Measurements from ENCODE around the gene DNAI1. TPM values are rescaled to one million over a fixed set of nuclear protein-coding genes. Genes with fewer than 3 reads are reported as not detected.

Gene DNAI1
- total RNA-seq, 1 experiment from 2014 or later: not detected

GRCh38 chr9:34519321-34520020 lies 60.9 kb downstream of the DNAI1 start:
- H3K9me3 ChIP-seq (ENCODE audit: low read length): no peaks in the 10 kb centered on the region
- 0 out of 2 replicates have a peak, but pooled peaks have one; percentile 15 for TF ChIP-seq CTCF (conservative IDR thresholded peaks at IDR 0.05; ENCODE audit: low read depth, low read length)
- TF ChIP-seq EZH2phosphoT487 (IDR thresholded peaks at IDR 0.05; ENCODE audit: borderline replicate concordance, low read length): no peak
- no peak overlapping the region for H3K4me2 ChIP-seq (ENCODE audit: low read length)
- peaks cover 3% of the 10 kb centered on the region; the same call in 1 of the 2 replicates for H3K4me1 ChIP-seq (ENCODE audit: insufficient read depth, low read length)
- no peak overlapping the region for H3K27ac ChIP-seq (ENCODE audit: low read length)
- no peak for ATAC-seq
- H2AFZ ChIP-seq (ENCODE audit: low read length): no peak overlapping the region
- H3K9me2 ChIP-seq (replicated peaks; ENCODE audit: low read length): no peaks in the 10 kb centered on the region
- no peaks in the 10 kb centered on the region for H3K79me2 ChIP-seq (ENCODE audit: low read length)
- H4K20me1 ChIP-seq (ENCODE audit: low read length): no peaks in the 10 kb centered on the region
- H3F3A ChIP-seq (ENCODE audit: low read length, unreplicated experiment): no peaks in the 10 kb centered on the region
- H3K9ac ChIP-seq (ENCODE audit: low read length): no peak overlapping the region
- intact Hi-C loops (cut with micrococcal nuclease): no loop called here
- ChIA-PET CTCF (no interaction called here), POLR2A (ENCODE audit: unreplicated experiment) (no interaction called here)
- H3K36me3 ChIP-seq (ENCODE audit: low read depth, low read length): no peaks in the 10 kb centered on the region
- H3K27me3 ChIP-seq (ENCODE audit: low read length): no peaks in the 10 kb centered on the region
- H3K4me3 ChIP-seq (ENCODE audit: low read length): no peak overlapping the region
- no peak for DNase-seq
- no TSS peak for BruUV-seq (replicated peaks)

- H3K9ac ChIP-seq (ENCODE audit: low read length): no peak overlapping the region
- no peaks in the 10 kb centered on the region for H3K79me2 ChIP-seq (ENCODE audit: low read length)
- H3K4me1 ChIP-seq (ENCODE audit: insufficient read depth, low read length): peaks cover 3% of the 10 kb centered on the region; the same call in 1 of the 2 replicates
- H2AFZ ChIP-seq (ENCODE audit: low read length): no peak overlapping the region
- ATAC-seq (no peak), DNase-seq (no peak)
- H3K4me3 ChIP-seq (ENCODE audit: low read length): no peak overlapping the region
- H3K9me3 ChIP-seq (ENCODE audit: low read length): no peaks in the 10 kb centered on the region
- no peaks in the 10 kb centered on the region for H3F3A ChIP-seq (ENCODE audit: low read length, unreplicated experiment)
- no TSS peak for BruUV-seq (replicated peaks)
- H4K20me1 ChIP-seq (ENCODE audit: low read length): no peaks in the 10 kb centered on the region
- no peaks in the 10 kb centered on the region for H3K9me2 ChIP-seq (replicated peaks; ENCODE audit: low read length)
- TF ChIP-seq EZH2 (IDR thresholded peaks at IDR 0.05; ENCODE audit: low read length, unreplicated experiment) (no peak), CTCF (conservative IDR thresholded peaks at IDR 0.05; ENCODE audit: low read depth, low read length) (no peak), EZH2phosphoT487 (IDR thresholded peaks at IDR 0.05; ENCODE audit: borderline replicate concordance, low read length) (no peak)
- CTCF ChIA-PET: no interaction called here
- POLR2A ChIA-PET (ENCODE audit: unreplicated experiment): no interaction called here
- no peak overlapping the region for H3K27ac ChIP-seq (ENCODE audit: low read length)
- H3K27me3 ChIP-seq (ENCODE audit: low read length): no peaks in the 10 kb centered on the region
- no peak overlapping the region for H3K4me2 ChIP-seq (ENCODE audit: low read length)
- intact Hi-C loops (cut with micrococcal nuclease): no loop called here
- no peaks in the 10 kb centered on the region for H3K36me3 ChIP-seq (ENCODE audit: low read depth, low read length)
Measured at GRCh38 chr9:34520096-34520495, 61.5 kb downstream of the DNAI1 start.

Data from PC-3 (cell line).